A673 (cell line): ENCODE measurements around the gene PDCD4.

Experiments used
- EZH2 ChIP-seq: fragments of 200-600 bp; sonication (generic); IDR thresholded peaks from 2 replicates; pipeline ENCODE4 v1.6.1; 2017; ENCODE audit warnings: borderline replicate concordance, low read depth, mild to moderate bottlenecking, mixed read lengths, antibody characterized with exemption, low read length; ENCODE audit not compliant: poor library complexity, severe bottlenecking
- TF ChIP-seq, protein P1 (sequence below): fragments of 300-800, 200-600 bp; sonication (generic); conservative IDR thresholded peaks from 2 replicates; pipeline ENCODE4 v1.5.1; 2017; ENCODE audit warnings: low read depth, mild to moderate bottlenecking, antibody characterized with exemption, low read length, moderate library complexity, mixed read lengths

- TF ChIP-seq, protein P1, sequence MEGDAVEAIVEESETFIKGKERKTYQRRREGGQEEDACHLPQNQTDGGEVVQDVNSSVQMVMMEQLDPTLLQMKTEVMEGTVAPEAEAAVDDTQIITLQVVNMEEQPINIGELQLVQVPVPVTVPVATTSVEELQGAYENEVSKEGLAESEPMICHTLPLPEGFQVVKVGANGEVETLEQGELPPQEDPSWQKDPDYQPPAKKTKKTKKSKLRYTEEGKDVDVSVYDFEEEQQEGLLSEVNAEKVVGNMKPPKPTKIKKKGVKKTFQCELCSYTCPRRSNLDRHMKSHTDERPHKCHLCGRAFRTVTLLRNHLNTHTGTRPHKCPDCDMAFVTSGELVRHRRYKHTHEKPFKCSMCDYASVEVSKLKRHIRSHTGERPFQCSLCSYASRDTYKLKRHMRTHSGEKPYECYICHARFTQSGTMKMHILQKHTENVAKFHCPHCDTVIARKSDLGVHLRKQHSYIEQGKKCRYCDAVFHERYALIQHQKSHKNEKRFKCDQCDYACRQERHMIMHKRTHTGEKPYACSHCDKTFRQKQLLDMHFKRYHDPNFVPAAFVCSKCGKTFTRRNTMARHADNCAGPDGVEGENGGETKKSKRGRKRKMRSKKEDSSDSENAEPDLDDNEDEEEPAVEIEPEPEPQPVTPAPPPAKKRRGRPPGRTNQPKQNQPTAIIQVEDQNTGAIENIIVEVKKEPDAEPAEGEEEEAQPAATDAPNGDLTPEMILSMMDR: 0 out of 2 replicates have a peak, but pooled peaks have one; percentile 20
- no peak for TF ChIP-seq EZH2
Observed at GRCh38 chr10:110919349-110919931, 47.7 kb downstream of the PDCD4 start, which contains the start of gene SHOC2.
